B cell (primary cell): Measurements from ENCODE around the gene PLTP.

Experiments
- CTCF ChIP-seq: fragments of 200-600 bp; IDR thresholded peaks from one replicate; pipeline ENCODE4 v1.8.0; 2022; ENCODE audit warnings: antibody characterized with exemption, mild to moderate bottlenecking
- EZH2 ChIP-seq: IDR thresholded peaks from 2 replicates; pipeline ENCODE4 v1.6.1; 2012; ENCODE audit warnings: borderline replicate concordance, low read depth, mild to moderate bottlenecking, moderate library complexity, low read length; ENCODE audit not compliant: insufficient read depth, poor library complexity, severe bottlenecking

- TF ChIP-seq CTCF (no peak), EZH2 (no peak)
These were observed 28.5 kb upstream of the PLTP start for GRCh38 chr20:45940469-45940868.
